Measurements from ENCODE around the gene PKP4. TPM values are rescaled to one million over a fixed set of nuclear protein-coding genes. Genes with fewer than 3 reads are reported as not detected.

The PKP4 gene
- total RNA-seq, 1 donor from 2014 or later: 41.6 TPM

GRCh38 chr2:158603986-158604385 lies 147.2 kb downstream of the PKP4 start:
- TF ChIP-seq, protein P1, sequence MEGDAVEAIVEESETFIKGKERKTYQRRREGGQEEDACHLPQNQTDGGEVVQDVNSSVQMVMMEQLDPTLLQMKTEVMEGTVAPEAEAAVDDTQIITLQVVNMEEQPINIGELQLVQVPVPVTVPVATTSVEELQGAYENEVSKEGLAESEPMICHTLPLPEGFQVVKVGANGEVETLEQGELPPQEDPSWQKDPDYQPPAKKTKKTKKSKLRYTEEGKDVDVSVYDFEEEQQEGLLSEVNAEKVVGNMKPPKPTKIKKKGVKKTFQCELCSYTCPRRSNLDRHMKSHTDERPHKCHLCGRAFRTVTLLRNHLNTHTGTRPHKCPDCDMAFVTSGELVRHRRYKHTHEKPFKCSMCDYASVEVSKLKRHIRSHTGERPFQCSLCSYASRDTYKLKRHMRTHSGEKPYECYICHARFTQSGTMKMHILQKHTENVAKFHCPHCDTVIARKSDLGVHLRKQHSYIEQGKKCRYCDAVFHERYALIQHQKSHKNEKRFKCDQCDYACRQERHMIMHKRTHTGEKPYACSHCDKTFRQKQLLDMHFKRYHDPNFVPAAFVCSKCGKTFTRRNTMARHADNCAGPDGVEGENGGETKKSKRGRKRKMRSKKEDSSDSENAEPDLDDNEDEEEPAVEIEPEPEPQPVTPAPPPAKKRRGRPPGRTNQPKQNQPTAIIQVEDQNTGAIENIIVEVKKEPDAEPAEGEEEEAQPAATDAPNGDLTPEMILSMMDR (IDR thresholded peaks at IDR 0.05; ENCODE audit: insufficient read depth, low read length, severe bottlenecking): no peak
- peaks cover 3% of the 10 kb centered on the region for H3K36me3 ChIP-seq (ENCODE audit: control insufficient read depth, insufficient read depth, low read length)
- DNase-seq (ENCODE audit: low read depth) (no peak), FAIRE-seq (no peak)
- no peaks in the 10 kb centered on the region for H3K27me3 ChIP-seq (ENCODE audit: control insufficient read depth, insufficient read depth, low read length)
- no peak overlapping the region for H3K4me3 ChIP-seq (ENCODE audit: low read depth, low read length)

GRCh38 chr2:158610059-158610458 lies 153.3 kb downstream of the PKP4 start:
- FAIRE-seq: no peak
- H3K4me3 ChIP-seq (ENCODE audit: low read depth, low read length): no peak overlapping the region
- no peaks in the 10 kb centered on the region for H3K36me3 ChIP-seq (ENCODE audit: control insufficient read depth, insufficient read depth, low read length)
- TF ChIP-seq, protein P1 (IDR thresholded peaks at IDR 0.05; ENCODE audit: insufficient read depth, low read length, severe bottlenecking): no peak
- DNase-seq (ENCODE audit: low read depth): no peak
- no peaks in the 10 kb centered on the region for H3K27me3 ChIP-seq (ENCODE audit: control insufficient read depth, insufficient read depth, low read length)

DNA sequence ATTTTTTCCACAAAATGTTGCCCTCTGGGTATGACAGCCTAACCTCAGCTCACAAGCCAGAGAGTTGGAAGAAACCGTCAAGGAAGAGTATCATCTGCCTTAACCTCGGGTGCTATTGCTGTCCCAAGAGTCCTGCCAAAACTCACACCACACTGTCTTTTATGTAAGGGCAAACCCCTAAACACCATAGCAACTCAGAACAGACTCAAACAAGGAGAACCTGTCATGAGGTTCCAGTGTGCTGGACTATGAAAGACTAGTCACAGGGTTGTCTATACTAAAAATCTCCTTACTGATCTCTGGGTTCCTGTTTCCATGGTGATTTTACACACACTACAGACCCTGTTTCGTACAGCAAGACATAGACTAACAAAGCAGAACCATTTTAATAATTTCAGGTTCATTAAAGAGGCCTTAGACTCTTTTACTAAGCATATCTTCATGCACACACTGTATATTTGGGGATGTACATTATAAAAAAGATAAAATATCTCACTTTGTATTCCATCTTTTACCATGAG lies 159.8 kb downstream of the PKP4 start:
- TF ChIP-seq, protein P1 (IDR thresholded peaks at IDR 0.05; ENCODE audit: insufficient read depth, low read length, severe bottlenecking): no peak
- Histone ChIP-seq H3K36me3 (ENCODE audit: control insufficient read depth, insufficient read depth, low read length) (peaks cover 7% of the 10 kb centered on the region), H3K27me3 (ENCODE audit: control insufficient read depth, insufficient read depth, low read length) (no peaks in the 10 kb centered on the region), H3K4me3 (ENCODE audit: low read depth, low read length) (no peak overlapping the region)
- DNase-seq (ENCODE audit: low read depth) (no peak), FAIRE-seq (peak; percentile 85)

- FAIRE-seq: no peak
- Histone ChIP-seq H3K4me3 (ENCODE audit: low read depth, low read length) (no peak overlapping the region), H3K27me3 (ENCODE audit: control insufficient read depth, insufficient read depth, low read length) (no peaks in the 10 kb centered on the region), H3K36me3 (ENCODE audit: control insufficient read depth, insufficient read depth, low read length) (peaks cover 13% of the 10 kb centered on the region)
- DNase-seq (ENCODE audit: low read depth): peak; percentile 64
- TF ChIP-seq, protein P1 (IDR thresholded peaks at IDR 0.05; ENCODE audit: insufficient read depth, low read length, severe bottlenecking): no peak
Observed at GRCh38 chr2:158618891-158619490, 162.2 kb downstream of the PKP4 start.

DNA sequence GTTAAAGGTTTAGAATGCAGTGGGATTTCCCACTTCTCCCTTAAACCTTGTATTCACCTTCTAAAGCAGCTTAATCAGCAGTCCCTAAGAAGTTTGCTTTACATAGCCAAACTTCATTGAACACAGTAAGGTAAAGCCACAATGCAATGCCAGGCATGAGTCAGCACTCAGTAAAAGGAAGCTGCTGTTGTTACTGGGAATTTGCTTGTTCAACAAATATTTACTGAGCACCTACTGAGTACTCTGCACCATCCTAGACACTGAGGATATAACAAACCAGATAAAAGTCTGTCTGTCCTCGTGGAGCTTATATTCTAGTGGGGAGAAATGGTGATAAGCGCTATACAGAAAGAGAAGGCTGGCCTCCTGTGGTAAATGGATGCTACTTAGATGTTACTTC lies 162.7 kb downstream of the PKP4 start:
- Histone ChIP-seq H3K4me3 (ENCODE audit: low read depth, low read length) (no peak overlapping the region), H3K36me3 (ENCODE audit: control insufficient read depth, insufficient read depth, low read length) (peaks cover 13% of the 10 kb centered on the region), H3K27me3 (ENCODE audit: control insufficient read depth, insufficient read depth, low read length) (no peaks in the 10 kb centered on the region)
- TF ChIP-seq, protein P1 (IDR thresholded peaks at IDR 0.05; ENCODE audit: insufficient read depth, low read length, severe bottlenecking): no peak
- FAIRE-seq (no peak), DNase-seq (ENCODE audit: low read depth) (peak; percentile 83)

DNA sequence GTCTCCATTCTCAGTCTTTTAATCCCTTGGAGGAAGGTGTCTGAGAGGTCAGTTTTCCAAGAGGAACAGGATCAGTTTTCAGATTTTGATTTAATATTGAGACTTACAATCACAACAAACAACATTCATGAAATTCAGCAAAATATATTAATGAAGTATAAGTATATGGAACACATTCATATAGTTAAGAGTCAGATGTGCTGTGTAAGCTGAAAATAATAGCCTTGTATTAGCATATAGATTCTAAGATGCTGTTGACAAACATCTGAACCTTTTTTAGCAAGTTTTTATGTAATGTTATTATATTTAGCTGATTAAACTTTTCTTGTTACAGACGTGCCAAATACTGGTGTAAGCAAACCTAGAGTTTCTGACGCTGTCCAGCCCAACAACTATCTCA lies 163.9 kb downstream of the PKP4 start:
- Histone ChIP-seq H3K36me3 (ENCODE audit: control insufficient read depth, insufficient read depth, low read length) (peaks cover 18% of the 10 kb centered on the region), H3K27me3 (ENCODE audit: control insufficient read depth, insufficient read depth, low read length) (no peaks in the 10 kb centered on the region), H3K4me3 (ENCODE audit: low read depth, low read length) (no peak overlapping the region)
- DNase-seq (ENCODE audit: low read depth): no peak
- FAIRE-seq: no peak
- TF ChIP-seq, protein P1 (IDR thresholded peaks at IDR 0.05; ENCODE audit: insufficient read depth, low read length, severe bottlenecking): no peak

Measured in bronchial epithelial cell (primary cell).